HL-60 (cell line): ENCODE measurements around the gene DKK3.

Source experiments
- DNase-seq, 2 experiments: peaks; one replicate each; pipeline ENCODE4 v3.0.0-alpha.2; 2010 to 2020; ENCODE audit warnings: low read depth in 1 of 2, low spot score in 1 of 2
- H3K27ac ChIP-seq: fragments of 250-450 bp; sonication (Bioruptor Pico); replicated peaks from 2 replicates; pipeline ENCODE4 v1.5.1; 2020; ENCODE audit warnings: mild to moderate bottlenecking, moderate library complexity
- H3K27me3 ChIP-seq: fragments of 250-450 bp; sonication (Bioruptor Pico); 2 replicates; pipeline ENCODE4 v1.5.1; 2021; ENCODE audit warnings: mild to moderate bottlenecking, moderate library complexity; ENCODE audit not compliant: insufficient read depth, poor library complexity, severe bottlenecking
- H3K4me3 ChIP-seq: replicated peaks from 2 replicates; pipeline ENCODE4 v1.5.1; 2011; ENCODE audit warnings: mild to moderate bottlenecking, control low read depth, low read length; ENCODE audit not compliant: insufficient read depth
- GABPA ChIP-seq: IDR thresholded peaks from 2 replicates; pipeline ENCODE4 v1.6.1; 2012; ENCODE audit warnings: low read depth
- POLR2AphosphoS5 ChIP-seq: IDR thresholded peaks from 2 replicates; pipeline ENCODE4 v1.6.1; 2012; ENCODE audit warnings: low read depth
- SPI1 ChIP-seq: IDR thresholded peaks from 2 replicates; pipeline ENCODE4 v1.6.1; 2012; ENCODE audit warnings: low read depth, mild to moderate bottlenecking, borderline replicate concordance
- TF ChIP-seq, protein P1 (sequence below): IDR thresholded peaks from one replicate; pipeline ENCODE4 v1.5.1; 2011; ENCODE audit warnings: low read length, control low read depth, inconsistent platforms; ENCODE audit not compliant: insufficient read depth
- TF ChIP-seq, protein P2 (sequence below): IDR thresholded peaks from 2 replicates; pipeline ENCODE4 v1.6.1; 2012; ENCODE audit warnings: low read depth; ENCODE audit not compliant: insufficient replicate concordance

The DKK3 gene

DNA sequence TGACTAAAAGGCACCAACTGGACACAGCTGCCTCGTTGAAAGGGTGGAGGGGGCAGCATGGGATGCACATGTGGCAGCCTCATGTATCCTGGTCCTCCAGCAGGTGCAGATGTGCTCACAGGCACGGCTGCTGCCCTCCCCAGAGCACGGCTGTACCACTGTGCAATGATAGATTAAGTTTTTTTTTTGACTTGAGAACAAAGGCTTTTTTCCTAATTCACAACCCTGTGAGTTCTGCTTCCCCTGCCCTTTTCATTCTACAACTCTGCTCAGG lies 11.4 kb downstream of the DKK3 start:
- H3K4me3 ChIP-seq, result no peak overlapping the region
- no peak for DNase-seq
- peaks cover 6% of the 10 kb centered on the region for H3K27me3 ChIP-seq
- no peak for TF ChIP-seq SPI1
- TF ChIP-seq, protein P1, sequence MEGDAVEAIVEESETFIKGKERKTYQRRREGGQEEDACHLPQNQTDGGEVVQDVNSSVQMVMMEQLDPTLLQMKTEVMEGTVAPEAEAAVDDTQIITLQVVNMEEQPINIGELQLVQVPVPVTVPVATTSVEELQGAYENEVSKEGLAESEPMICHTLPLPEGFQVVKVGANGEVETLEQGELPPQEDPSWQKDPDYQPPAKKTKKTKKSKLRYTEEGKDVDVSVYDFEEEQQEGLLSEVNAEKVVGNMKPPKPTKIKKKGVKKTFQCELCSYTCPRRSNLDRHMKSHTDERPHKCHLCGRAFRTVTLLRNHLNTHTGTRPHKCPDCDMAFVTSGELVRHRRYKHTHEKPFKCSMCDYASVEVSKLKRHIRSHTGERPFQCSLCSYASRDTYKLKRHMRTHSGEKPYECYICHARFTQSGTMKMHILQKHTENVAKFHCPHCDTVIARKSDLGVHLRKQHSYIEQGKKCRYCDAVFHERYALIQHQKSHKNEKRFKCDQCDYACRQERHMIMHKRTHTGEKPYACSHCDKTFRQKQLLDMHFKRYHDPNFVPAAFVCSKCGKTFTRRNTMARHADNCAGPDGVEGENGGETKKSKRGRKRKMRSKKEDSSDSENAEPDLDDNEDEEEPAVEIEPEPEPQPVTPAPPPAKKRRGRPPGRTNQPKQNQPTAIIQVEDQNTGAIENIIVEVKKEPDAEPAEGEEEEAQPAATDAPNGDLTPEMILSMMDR, result no peak
- TF ChIP-seq POLR2AphosphoS5, result no peak
- TF ChIP-seq, protein P2, sequence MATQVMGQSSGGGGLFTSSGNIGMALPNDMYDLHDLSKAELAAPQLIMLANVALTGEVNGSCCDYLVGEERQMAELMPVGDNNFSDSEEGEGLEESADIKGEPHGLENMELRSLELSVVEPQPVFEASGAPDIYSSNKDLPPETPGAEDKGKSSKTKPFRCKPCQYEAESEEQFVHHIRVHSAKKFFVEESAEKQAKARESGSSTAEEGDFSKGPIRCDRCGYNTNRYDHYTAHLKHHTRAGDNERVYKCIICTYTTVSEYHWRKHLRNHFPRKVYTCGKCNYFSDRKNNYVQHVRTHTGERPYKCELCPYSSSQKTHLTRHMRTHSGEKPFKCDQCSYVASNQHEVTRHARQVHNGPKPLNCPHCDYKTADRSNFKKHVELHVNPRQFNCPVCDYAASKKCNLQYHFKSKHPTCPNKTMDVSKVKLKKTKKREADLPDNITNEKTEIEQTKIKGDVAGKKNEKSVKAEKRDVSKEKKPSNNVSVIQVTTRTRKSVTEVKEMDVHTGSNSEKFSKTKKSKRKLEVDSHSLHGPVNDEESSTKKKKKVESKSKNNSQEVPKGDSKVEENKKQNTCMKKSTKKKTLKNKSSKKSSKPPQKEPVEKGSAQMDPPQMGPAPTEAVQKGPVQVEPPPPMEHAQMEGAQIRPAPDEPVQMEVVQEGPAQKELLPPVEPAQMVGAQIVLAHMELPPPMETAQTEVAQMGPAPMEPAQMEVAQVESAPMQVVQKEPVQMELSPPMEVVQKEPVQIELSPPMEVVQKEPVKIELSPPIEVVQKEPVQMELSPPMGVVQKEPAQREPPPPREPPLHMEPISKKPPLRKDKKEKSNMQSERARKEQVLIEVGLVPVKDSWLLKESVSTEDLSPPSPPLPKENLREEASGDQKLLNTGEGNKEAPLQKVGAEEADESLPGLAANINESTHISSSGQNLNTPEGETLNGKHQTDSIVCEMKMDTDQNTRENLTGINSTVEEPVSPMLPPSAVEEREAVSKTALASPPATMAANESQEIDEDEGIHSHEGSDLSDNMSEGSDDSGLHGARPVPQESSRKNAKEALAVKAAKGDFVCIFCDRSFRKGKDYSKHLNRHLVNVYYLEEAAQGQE, result no peak
- TF ChIP-seq GABPA, result no peak
- H3K27ac ChIP-seq, result no peak overlapping the region

DNA sequence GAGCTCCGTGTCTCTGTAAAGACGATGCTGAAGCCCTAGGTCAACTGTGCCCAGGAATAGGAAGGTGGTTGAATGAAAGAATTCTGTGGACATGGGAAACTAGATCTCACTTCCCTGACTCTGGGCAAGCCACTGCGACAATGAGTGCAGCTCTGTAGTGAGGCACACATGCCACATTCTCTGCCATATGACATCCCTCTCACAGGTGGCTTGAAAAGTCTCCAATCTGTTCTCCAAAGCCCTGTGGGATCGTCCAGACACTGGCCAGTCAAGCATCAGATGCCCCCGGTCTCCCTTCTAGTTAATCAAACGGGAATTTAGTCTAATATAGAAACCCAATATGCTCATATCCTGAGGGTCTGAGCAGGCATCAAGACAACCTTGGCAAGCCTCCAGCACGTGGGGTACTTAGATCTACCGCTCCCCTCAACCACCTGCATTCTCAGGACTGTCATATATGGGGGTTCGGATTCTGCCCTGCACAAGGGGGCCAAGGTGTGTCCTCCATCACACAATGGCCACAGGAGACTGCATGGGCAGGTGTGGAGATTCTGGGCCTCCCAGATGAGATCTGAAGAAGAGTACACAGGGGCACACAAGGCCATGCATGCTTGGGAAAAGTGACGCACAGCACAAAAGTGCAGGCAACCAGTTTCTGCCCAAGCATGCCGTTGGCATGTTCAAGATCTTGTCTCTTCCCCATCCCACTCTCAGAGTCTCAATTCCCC lies 11.9 kb downstream of the DKK3 start:
- Histone ChIP-seq H3K27ac (no peak overlapping the region), H3K4me3 (no peak overlapping the region), H3K27me3 (peaks cover 6% of the 10 kb centered on the region)
- TF ChIP-seq POLR2AphosphoS5, result no peak
- TF ChIP-seq, protein P1, result no peak
- TF ChIP-seq, protein P2, result no peak
- TF ChIP-seq GABPA, result no peak
- no peak for TF ChIP-seq SPI1
- DNase-seq, result no peak

DNA sequence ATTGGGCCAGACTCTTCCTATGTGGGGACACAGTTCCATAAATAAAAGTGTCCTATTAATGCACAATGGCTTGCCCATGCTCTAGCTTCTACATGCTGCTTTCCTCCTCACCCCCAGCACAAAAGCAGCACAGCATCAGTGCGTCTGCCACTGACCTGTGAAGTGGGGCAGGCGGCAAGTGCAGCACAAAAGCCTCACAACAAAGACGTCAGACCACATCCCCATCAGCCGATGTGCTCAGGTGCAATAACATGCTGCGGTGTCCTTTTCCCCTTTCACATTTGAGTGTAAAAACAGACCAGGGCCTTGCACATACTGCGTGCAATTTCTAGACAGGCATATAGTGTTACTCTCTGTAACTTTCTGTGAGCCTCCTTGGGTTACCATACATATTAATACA lies 12.8 kb downstream of the DKK3 start:
- Histone ChIP-seq H3K27me3 (peaks cover 6% of the 10 kb centered on the region), H3K4me3 (no peak overlapping the region), H3K27ac (no peak overlapping the region)
- TF ChIP-seq POLR2AphosphoS5 (no peak), GABPA (no peak), SPI1 (no peak)
- TF ChIP-seq, protein P1, result no peak
- TF ChIP-seq, protein P2, result no peak
- no peak for DNase-seq
